ENCODE results near the gene C16orf89. TPM values are rescaled to one million over a fixed set of nuclear protein-coding genes. Genes with fewer than 3 reads are reported as not detected.

The C16orf89 gene
- total and polyA plus RNA-seq, 2 experiments from 2014 or later = 2.8 to 4.4 TPM

DNA sequence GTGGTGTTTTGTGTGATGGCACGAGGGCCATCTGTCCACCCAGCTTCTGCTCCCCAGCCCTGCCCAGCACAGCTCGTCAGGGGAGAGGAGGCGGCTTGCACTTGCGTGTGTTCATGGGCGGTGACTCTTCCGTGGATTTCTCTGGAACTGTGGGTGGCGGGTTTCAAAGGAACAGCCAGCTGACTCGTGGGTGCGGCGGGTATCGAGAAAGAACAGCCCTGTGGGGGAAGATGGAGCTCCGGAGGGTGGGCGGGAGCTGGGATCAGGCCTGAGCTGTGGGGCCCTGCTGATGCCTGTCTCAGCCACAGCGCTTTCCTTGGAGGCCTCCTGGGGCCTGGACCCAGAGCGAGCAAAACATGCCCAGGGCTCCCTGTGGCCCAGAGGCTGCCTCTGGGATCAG lies 45.2 kb downstream of the C16orf89 start (continued):
- TF ChIP-seq, protein P1, sequence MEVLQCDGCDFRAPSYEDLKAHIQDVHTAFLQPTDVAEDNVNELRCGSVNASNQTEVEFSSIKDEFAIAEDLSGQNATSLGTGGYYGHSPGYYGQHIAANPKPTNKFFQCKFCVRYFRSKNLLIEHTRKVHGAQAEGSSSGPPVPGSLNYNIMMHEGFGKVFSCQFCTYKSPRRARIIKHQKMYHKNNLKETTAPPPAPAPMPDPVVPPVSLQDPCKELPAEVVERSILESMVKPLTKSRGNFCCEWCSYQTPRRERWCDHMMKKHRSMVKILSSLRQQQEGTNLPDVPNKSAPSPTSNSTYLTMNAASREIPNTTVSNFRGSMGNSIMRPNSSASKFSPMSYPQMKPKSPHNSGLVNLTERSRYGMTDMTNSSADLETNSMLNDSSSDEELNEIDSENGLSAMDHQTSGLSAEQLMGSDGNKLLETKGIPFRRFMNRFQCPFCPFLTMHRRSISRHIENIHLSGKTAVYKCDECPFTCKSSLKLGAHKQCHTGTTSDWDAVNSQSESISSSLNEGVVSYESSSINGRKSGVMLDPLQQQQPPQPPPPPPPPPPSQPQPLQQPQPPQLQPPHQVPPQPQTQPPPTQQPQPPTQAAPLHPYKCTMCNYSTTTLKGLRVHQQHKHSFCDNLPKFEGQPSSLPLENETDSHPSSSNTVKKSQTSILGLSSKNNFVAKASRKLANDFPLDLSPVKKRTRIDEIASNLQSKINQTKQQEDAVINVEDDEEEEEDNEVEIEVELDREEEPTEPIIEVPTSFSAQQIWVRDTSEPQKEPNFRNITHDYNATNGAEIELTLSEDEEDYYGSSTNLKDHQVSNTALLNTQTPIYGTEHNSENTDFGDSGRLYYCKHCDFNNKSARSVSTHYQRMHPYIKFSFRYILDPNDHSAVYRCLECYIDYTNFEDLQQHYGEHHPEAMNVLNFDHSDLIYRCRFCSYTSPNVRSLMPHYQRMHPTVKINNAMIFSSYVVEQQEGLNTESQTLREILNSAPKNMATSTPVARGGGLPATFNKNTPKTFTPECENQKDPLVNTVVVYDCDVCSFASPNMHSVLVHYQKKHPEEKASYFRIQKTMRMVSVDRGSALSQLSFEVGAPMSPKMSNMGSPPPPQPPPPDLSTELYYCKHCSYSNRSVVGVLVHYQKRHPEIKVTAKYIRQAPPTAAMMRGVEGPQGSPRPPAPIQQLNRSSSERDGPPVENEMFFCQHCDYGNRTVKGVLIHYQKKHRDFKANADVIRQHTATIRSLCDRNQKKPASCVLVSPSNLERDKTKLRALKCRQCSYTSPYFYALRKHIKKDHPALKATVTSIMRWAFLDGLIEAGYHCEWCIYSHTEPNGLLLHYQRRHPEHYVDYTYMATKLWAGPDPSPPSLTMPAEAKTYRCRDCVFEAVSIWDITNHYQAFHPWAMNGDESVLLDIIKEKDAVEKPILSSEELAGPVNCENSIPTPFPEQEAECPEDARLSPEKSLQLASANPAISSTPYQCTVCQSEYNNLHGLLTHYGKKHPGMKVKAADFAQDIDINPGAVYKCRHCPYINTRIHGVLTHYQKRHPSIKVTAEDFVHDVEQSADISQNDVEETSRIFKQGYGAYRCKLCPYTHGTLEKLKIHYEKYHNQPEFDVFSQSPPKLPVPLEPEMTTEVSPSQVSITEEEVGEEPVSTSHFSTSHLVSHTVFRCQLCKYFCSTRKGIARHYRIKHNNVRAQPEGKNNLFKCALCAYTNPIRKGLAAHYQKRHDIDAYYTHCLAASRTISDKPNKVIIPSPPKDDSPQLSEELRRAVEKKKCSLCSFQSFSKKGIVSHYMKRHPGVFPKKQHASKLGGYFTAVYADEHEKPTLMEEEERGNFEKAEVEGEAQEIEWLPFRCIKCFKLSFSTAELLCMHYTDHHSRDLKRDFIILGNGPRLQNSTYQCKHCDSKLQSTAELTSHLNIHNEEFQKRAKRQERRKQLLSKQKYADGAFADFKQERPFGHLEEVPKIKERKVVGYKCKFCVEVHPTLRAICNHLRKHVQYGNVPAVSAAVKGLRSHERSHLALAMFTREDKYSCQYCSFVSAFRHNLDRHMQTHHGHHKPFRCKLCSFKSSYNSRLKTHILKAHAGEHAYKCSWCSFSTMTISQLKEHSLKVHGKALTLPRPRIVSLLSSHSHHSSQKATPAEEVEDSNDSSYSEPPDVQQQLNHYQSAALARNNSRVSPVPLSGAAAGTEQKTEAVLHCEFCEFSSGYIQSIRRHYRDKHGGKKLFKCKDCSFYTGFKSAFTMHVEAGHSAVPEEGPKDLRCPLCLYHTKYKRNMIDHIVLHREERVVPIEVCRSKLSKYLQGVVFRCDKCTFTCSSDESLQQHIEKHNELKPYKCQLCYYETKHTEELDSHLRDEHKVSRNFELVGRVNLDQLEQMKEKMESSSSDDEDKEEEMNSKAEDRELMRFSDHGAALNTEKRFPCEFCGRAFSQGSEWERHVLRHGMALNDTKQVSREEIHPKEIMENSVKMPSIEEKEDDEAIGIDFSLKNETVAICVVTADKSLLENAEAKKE (CRISPR knock-in tag; IDR thresholded peaks at IDR 0.05) = no peak

DNA sequence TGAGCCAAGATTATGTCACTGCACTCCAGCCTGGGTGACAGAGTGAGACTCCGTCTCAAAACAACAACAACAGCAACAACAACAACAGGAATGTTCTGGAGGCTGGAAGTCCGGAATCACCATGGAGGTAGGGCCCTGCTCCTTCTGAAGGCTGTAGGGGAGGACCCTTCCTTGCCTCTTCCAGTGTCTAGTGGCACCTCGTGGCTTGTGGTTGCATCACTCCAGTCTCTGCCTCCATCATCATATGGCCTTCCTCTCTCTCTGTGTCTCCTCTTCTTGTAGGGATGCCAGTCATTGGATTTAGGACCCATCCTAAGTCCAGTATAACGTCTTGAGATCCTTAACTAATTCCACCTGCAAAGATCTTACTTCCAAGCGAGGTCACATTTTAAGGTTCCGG lies 46.0 kb downstream of the C16orf89 start:
- H3K4me1 ChIP-seq (ENCODE audit: insufficient read depth) = no peaks in the 10 kb centered on the region

More for the DNA sequence above, 46.0 kb downstream of the C16orf89 start:
- Histone ChIP-seq H3F3A (replicated peaks; ENCODE audit: low read depth) (no peaks in the 10 kb centered on the region), H3K4me2 (no peak overlapping the region), H3K27me3 (ENCODE audit: insufficient read depth) (no peaks in the 10 kb centered on the region), H3K36me3 (ENCODE audit: insufficient read depth) (no peaks in the 10 kb centered on the region), H3K79me2 (replicated peaks; ENCODE audit: insufficient read depth) (no peaks in the 10 kb centered on the region), H4K20me1 (replicated peaks; ENCODE audit: insufficient read depth) (no peaks in the 10 kb centered on the region), H3K27ac (ENCODE audit: low read depth) (no peak overlapping the region), H2AFZ (no peak overlapping the region), H3K4me3 (no peak overlapping the region), H3K9me2 (ENCODE audit: insufficient read depth) (no peaks in the 10 kb centered on the region)
- Mint-ChIP-seq H3K4me1 (peaks cover 4% of the 10 kb centered on the region; the same call in 1 of the 3 replicates), H3K9me3 (no peaks in the 10 kb centered on the region), H3K27me3 (ENCODE audit: insufficient read depth, low read depth, poor library complexity) (peaks cover 3% of the 10 kb centered on the region), H3K4me3 (no peak overlapping the region), H3K27ac (no peak overlapping the region), H3K36me3 (ENCODE audit: low read depth) (no peaks in the 10 kb centered on the region)
- TF ChIP-seq NANOG (IDR thresholded peaks at IDR 0.05; ENCODE audit: borderline replicate concordance) = no peak
- TF ChIP-seq ZNF331 (CRISPR knock-in tag; IDR thresholded peaks at IDR 0.05; ENCODE audit: low read depth) = no peak
- TF ChIP-seq, protein P2, sequence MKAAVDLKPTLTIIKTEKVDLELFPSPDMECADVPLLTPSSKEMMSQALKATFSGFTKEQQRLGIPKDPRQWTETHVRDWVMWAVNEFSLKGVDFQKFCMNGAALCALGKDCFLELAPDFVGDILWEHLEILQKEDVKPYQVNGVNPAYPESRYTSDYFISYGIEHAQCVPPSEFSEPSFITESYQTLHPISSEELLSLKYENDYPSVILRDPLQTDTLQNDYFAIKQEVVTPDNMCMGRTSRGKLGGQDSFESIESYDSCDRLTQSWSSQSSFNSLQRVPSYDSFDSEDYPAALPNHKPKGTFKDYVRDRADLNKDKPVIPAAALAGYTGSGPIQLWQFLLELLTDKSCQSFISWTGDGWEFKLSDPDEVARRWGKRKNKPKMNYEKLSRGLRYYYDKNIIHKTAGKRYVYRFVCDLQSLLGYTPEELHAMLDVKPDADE (IDR thresholded peaks at IDR 0.05) = no peak
- TF ChIP-seq POLR2AphosphoS5 (IDR thresholded peaks at IDR 0.05; ENCODE audit: low read depth) = no peak
- TF ChIP-seq, protein P1 (CRISPR knock-in tag; IDR thresholded peaks at IDR 0.05) = no peak
- no peak for TF ChIP-seq EZH2 (IDR thresholded peaks at IDR 0.05; ENCODE audit: low read depth, unreplicated experiment)
- TF ChIP-seq CREB1 (CRISPR knock-in tag; IDR thresholded peaks at IDR 0.05; ENCODE audit: low read depth) = no peak
- no peak for TF ChIP-seq ZNF114 (CRISPR knock-in tag; IDR thresholded peaks at IDR 0.05)
- TF ChIP-seq STAT1 (IDR thresholded peaks at IDR 0.05; ENCODE audit: unreplicated experiment) = no peak
- ATAC-seq (no peak), DNase-seq (ENCODE audit: low spot score) (no peak)
